GM10248 (cell line): ENCODE measurements around the gene RASEF.

Experiments used
- CTCF ChIA-PET: fragments of 300-600 bp; sonication (Branson Sonifier 250); formaldehyde crosslinking; extraction: SDS; loops from one replicate; lab custom pipeline; 2021; ENCODE audit warnings: antibody characterized with exemption; lab: Yijun Ruan, JAX
- POLR2A ChIA-PET: fragments of 350-650 bp; sonication (Branson Sonifier 250); formaldehyde crosslinking; extraction: SDS; loops from one replicate; lab custom pipeline; 2020; ENCODE audit warnings: antibody characterized with exemption; lab: Yijun Ruan, JAX
- DNase-seq: peaks from one replicate; pipeline ENCODE4 v3.0.0; 2012; ENCODE audit errors: extremely low spot score
- CTCF ChIP-seq: IDR thresholded peaks from 2 replicates; pipeline ENCODE4 v1.5.1; 2012; ENCODE audit warnings: mild to moderate bottlenecking, low read depth; ENCODE audit errors: extremely low read depth, missing control alignments, control extremely low read depth

Gene RASEF

GRCh38 chr9:83069651-83070050 lies 6.7 kb upstream of the RASEF start:
- ChIA-PET POLR2A (no interaction called here), CTCF (no interaction called here)
- DNase-seq, result no peak
- TF ChIP-seq CTCF, result no peak

- DNase-seq, result no peak
- TF ChIP-seq CTCF, result no peak
- CTCF ChIA-PET, result no interaction called here
- POLR2A ChIA-PET, result no interaction called here
These were observed 5.5 kb upstream of the RASEF start for GRCh38 chr9:83068414-83068813.

GRCh38 chr9:83067579-83067978 lies 4.6 kb upstream of the RASEF start:
- ChIA-PET POLR2A (no interaction called here), CTCF (no interaction called here)
- no peak for DNase-seq
- no peak for TF ChIP-seq CTCF

- TF ChIP-seq CTCF, result no peak
- DNase-seq, result no peak
- POLR2A ChIA-PET, result interaction anchor here (0.6 kb wide), 1 partner anchor 58 kb away, joined by 3 read pairs; no protein-coding TSS in a partner anchor
- CTCF ChIA-PET, result interaction anchor here (1.1 to 1.5 kb wide), 2 partner anchors 9 to 276 kb away, joined by 3 read pairs; no protein-coding TSS in a partner anchor
These were observed 3.8 kb upstream of the RASEF start for GRCh38 chr9:83066771-83067170.

- no peak for TF ChIP-seq CTCF
- ChIA-PET POLR2A (no interaction called here), CTCF (interaction anchor here (1.5 kb wide), 1 partner anchor 10 kb away, joined by 3 read pairs; no protein-coding TSS in a partner anchor)
- DNase-seq, result no peak
These were observed 2.3 kb upstream of the RASEF start for GRCh38 chr9:83065233-83065632.

DNA sequence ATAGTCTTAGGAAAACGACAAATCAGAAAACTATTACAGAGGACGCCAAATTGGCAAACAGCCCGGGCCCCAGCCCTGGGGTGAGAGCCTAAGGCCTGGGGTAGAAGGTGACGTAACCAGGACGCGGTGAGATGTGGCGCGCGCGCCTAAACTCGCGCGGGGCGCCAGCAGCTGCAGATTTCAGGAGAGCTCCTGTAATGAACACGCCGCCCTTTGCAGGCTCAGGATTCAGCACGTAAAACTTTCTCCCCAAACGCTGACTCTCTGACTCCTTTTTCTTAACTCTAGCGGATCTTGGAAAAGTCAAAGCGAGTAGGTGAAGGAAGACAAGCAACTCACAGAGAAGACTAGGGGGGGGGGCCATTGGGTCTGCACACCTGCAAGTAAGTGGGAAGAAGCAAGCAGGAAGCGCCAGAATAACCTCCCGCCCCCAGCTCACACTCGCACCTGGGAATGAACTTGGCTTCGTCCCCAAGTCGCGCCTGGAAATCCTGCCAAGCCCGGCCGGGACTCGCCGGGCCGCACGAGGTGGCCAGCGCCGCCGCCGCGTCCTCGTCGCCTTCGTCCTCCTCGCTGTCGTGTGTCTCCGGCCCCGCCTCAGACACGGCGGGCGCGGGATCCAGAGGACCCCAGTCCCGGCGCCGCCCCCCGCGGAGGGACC lies 822 bp downstream of the RASEF start:
- no peak for TF ChIP-seq CTCF
- CTCF ChIA-PET, result no interaction called here
- POLR2A ChIA-PET, result no interaction called here
- DNase-seq, result no peak
